ENCODE data around the gene PHTF2.

The PHTF2 gene

GRCh38 chr7:77820967-77821366 lies 22.4 kb downstream of the PHTF2 start:
- H3K4me1 ChIP-seq (ENCODE audit: control insufficient read depth, insufficient read depth, low read length), result no peaks in the 10 kb centered on the region
- H3K9me3 ChIP-seq (ENCODE audit: control insufficient read depth, insufficient read depth, low read depth, low read length), result no peaks in the 10 kb centered on the region
- no peak overlapping the region for H3K4me3 ChIP-seq (ENCODE audit: low read depth, low read length)
- ChIA-PET CTCF (no interaction called here), POLR2A (no interaction called here)
- no peak overlapping the region for H3K27ac ChIP-seq (ENCODE audit: extremely low read depth, low read depth, low read length)
- no peak for TF ChIP-seq YY1 (tag by site-specific recombination; IDR thresholded peaks at IDR 0.05)
- no peak for TF ChIP-seq KLF17 (tag by site-specific recombination; IDR thresholded peaks at IDR 0.05)
- peak; percentile 96 for TF ChIP-seq SETDB1 (IDR thresholded peaks at IDR 0.05; ENCODE audit: insufficient read length, low read length)
- no peak for TF ChIP-seq ZNF585B (tag by site-specific recombination; IDR thresholded peaks at IDR 0.05)
- peak; percentile 97 for TF ChIP-seq ZNF791 (tag by site-specific recombination; IDR thresholded peaks at IDR 0.05)
- H3K36me3 ChIP-seq (ENCODE audit: control insufficient read depth in 2 of 2, insufficient read depth in 1 of 2, low read length in 2 of 2), result no peaks in the 10 kb centered on the region; a peak in 1 of 3 replicates

- Histone ChIP-seq H3K4me3 (ENCODE audit: low read depth, low read length) (no peak overlapping the region), H3K9me3 (ENCODE audit: control insufficient read depth, insufficient read depth, low read depth, low read length) (no peaks in the 10 kb centered on the region), H3K36me3 (ENCODE audit: control insufficient read depth in 2 of 2, insufficient read depth in 1 of 2, low read length in 2 of 2) (no peaks in the 10 kb centered on the region), H3K27ac (ENCODE audit: extremely low read depth, low read depth, low read length) (no peak overlapping the region), H3K4me1 (ENCODE audit: control insufficient read depth, insufficient read depth, low read length) (no peaks in the 10 kb centered on the region)
- CTCF ChIA-PET, result no interaction called here
- no peak for TF ChIP-seq ZNF148 (tag by site-specific recombination; IDR thresholded peaks at IDR 0.05; ENCODE audit: borderline replicate concordance)
- TF ChIP-seq ZNF670 (tag by site-specific recombination; IDR thresholded peaks at IDR 0.05; ENCODE audit: low read depth), result no peak
- TF ChIP-seq ZNF146 (tag by site-specific recombination; IDR thresholded peaks at IDR 0.05), result no peak
- TF ChIP-seq ZFHX2 (tag by site-specific recombination; conservative IDR thresholded peaks at IDR 0.05), result no peak
- no peak for TF ChIP-seq TRIM28 (IDR thresholded peaks at IDR 0.05; ENCODE audit: borderline replicate concordance, low read length)
- no peak for TF ChIP-seq ZNF266 (tag by site-specific recombination; IDR thresholded peaks at IDR 0.05; ENCODE audit: low read depth)
- no peak for TF ChIP-seq ZNF548 (tag by site-specific recombination; IDR thresholded peaks at IDR 0.05)
- no peak for TF ChIP-seq ZNF132 (tag by site-specific recombination; IDR thresholded peaks at IDR 0.05; ENCODE audit: borderline replicate concordance)
- no peak for TF ChIP-seq ZNF404 (tag by site-specific recombination; IDR thresholded peaks at IDR 0.05)
- no peak for TF ChIP-seq KLF8 (tag by site-specific recombination; IDR thresholded peaks at IDR 0.05)
- no peak for TF ChIP-seq PRDM2 (tag by site-specific recombination; IDR thresholded peaks at IDR 0.05; ENCODE audit: borderline replicate concordance)
- no peak for TF ChIP-seq ZNF677 (tag by site-specific recombination; IDR thresholded peaks at IDR 0.05)
- TF ChIP-seq ZNF24 (tag by site-specific recombination; IDR thresholded peaks at IDR 0.05), result no peak
- TF ChIP-seq ZNF473 (tag by site-specific recombination; IDR thresholded peaks at IDR 0.05), result no peak
- TF ChIP-seq ZNF2 (tag by site-specific recombination; IDR thresholded peaks at IDR 0.05), result no peak
- no peak for TF ChIP-seq YY1 (tag by site-specific recombination; IDR thresholded peaks at IDR 0.05)
- TF ChIP-seq ZNF629 (tag by site-specific recombination; IDR thresholded peaks at IDR 0.05), result no peak
- POLR2A ChIA-PET, result interaction anchor here (1.0 kb wide), 1 partner anchor 10 kb away, joined by 4 read pairs; no protein-coding TSS in a partner anchor
Observed at GRCh38 chr7:77822269-77822668, 23.7 kb downstream of the PHTF2 start.
